Gastroesophageal sphincter (tissue), 4 donors: ENCODE data around the gene FEM1B. TPM values are rescaled to one million over a fixed set of nuclear protein-coding genes. Genes with fewer than 3 reads are reported as not detected.

Experiments used
- ATAC-seq: fragments of 150-250 bp; one replicate; pipeline ENCODE4 v1.9.1; 2016; ENCODE audit warnings: mild to moderate bottlenecking, moderate library complexity
- H3K27ac ChIP-seq, 4 donors: fragments of 200-600 bp; sonication (generic) in 3 of 4; 1 replicate in 3 of 4; 2 replicates in 1 of 4; pipeline ENCODE4 v1.5.1; 2016 to 2019
- H3K27me3 ChIP-seq: fragments of 200-600 bp; sonication (generic); one replicate; pipeline ENCODE4 v1.5.1; 2019
- H3K36me3 ChIP-seq, 2 donors: fragments of 200-600 bp; sonication (generic); one replicate each; pipeline ENCODE4 v1.5.1; 2019; ENCODE audit warnings: control low read depth in 1 of 2
- H3K4me1 ChIP-seq, 3 donors: fragments of 200-600 bp; sonication (generic); 1 replicate in 2 of 3; 2 replicates in 1 of 3; pipeline ENCODE4 v1.5.1; 2016 to 2019; ENCODE audit warnings: control low read depth in 2 of 3
- H3K4me3 ChIP-seq, 2 donors: fragments of 200-600 bp; sonication (generic); one replicate each; pipeline ENCODE4 v1.5.1; 2019; ENCODE audit warnings: mild to moderate bottlenecking in 1 of 2, moderate library complexity in 1 of 2
- H3K9me3 ChIP-seq, 3 donors: fragments of 200-600 bp; sonication (generic); one replicate each; pipeline ENCODE4 v1.5.1; 2017 to 2019; ENCODE audit warnings: control low read depth in 2 of 3
- CTCF ChIP-seq, 4 experiments: fragments of 200-600 bp in 2 of 4; fragments of 450-650 bp in 2 of 4; sonication (generic) in 1 of 4; IDR thresholded peaks; one replicate each; pipeline ENCODE4 v1.5.1; 2017 to 2019; ENCODE audit warnings: antibody characterized with exemption in 4 of 4, mild to moderate bottlenecking in 2 of 4, moderate library complexity in 2 of 4
- EP300 ChIP-seq: sonication (generic); formaldehyde crosslinking; IDR thresholded peaks from one replicate; pipeline ENCODE4 v1.6.1; 2017; ENCODE audit warnings: antibody characterized with exemption, mild to moderate bottlenecking
- POLR2A ChIP-seq, 2 donors: fragments of 450-650 bp; IDR thresholded peaks; one replicate each; pipeline ENCODE4 v1.6.1; 2017; ENCODE audit warnings: antibody characterized with exemption in 2 of 2, mild to moderate bottlenecking in 2 of 2, moderate library complexity in 1 of 2
- POLR2AphosphoS5 ChIP-seq: sonication (generic); formaldehyde crosslinking; IDR thresholded peaks from one replicate; pipeline ENCODE4 v1.6.1; 2017; ENCODE audit warnings: antibody characterized with exemption
- WGBS, 2 donors: methylation state at CpG; one replicate each; pipeline ENCODE4 v1.1.5; 2018; ENCODE audit warnings: low coverage in 1 of 2; 5-methylcytosine and 5-hydroxymethylcytosine counted together
- total RNA-seq, 4 donors: library from RNA; depleted of rRNA; stranded (reverse); fragments of >200 nt; gene quantifications; one replicate each; pipeline ENCODE4 v1.1.0, GENCODE V29; 2016

Gene FEM1B
- total RNA-seq, 4 donors from 2014 or later, result 64.8 to 71.7 (median 67.5) TPM

- no peaks in the 10 kb centered on the region for H3K27me3 ChIP-seq
- H3K4me3 ChIP-seq, result no peak overlapping the region
- H3K36me3 ChIP-seq, result no peaks in the 10 kb centered on the region
- H3K27ac ChIP-seq, result no peak overlapping the region
- no peaks in the 10 kb centered on the region for H3K4me1 ChIP-seq
- no peaks in the 10 kb centered on the region for H3K9me3 ChIP-seq
- no peak for TF ChIP-seq EP300
- no peak for TF ChIP-seq POLR2A (IDR thresholded peaks at IDR 0.05)
- TF ChIP-seq CTCF (IDR thresholded peaks at IDR 0.05), result no peak
- TF ChIP-seq POLR2AphosphoS5, result no peak
- 46 to 60% methylated on average over 1 to 2 of the region's 2 CpGs for WGBS, 2 donors
- no peak for ATAC-seq
Measured at GRCh38 chr15:68264282-68264681, 13.3 kb upstream of the FEM1B start.

DNA sequence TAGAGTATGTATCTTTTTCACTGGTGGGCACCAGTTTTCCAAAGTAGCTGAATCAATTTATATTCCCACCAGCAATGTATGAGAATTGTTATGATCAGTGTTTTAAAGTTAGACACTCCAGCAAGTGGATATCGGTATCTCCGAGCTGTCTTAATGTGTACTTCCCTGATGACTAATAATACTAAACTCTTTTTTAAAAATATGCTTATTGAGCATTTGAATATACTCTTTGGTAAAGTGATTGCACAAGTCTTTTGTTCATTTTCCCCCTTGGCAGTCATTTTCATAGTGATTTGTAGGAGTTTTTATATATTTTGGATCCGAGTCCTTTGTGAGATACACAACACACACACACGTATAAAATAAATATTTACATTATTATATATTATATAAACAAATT, 12.5 kb upstream of the FEM1B start:
- WGBS, 2 donors, result 73 to 75% methylated on average over 4 of the region's 4 CpGs
- Histone ChIP-seq H3K9me3 (no peaks in the 10 kb centered on the region), H3K36me3 (no peaks in the 10 kb centered on the region), H3K27me3 (no peaks in the 10 kb centered on the region), H3K4me1 (no peaks in the 10 kb centered on the region), H3K27ac (no peak overlapping the region), H3K4me3 (no peak overlapping the region)
- no peak for ATAC-seq
- TF ChIP-seq CTCF (IDR thresholded peaks at IDR 0.05) (no peak), EP300 (no peak)

DNA sequence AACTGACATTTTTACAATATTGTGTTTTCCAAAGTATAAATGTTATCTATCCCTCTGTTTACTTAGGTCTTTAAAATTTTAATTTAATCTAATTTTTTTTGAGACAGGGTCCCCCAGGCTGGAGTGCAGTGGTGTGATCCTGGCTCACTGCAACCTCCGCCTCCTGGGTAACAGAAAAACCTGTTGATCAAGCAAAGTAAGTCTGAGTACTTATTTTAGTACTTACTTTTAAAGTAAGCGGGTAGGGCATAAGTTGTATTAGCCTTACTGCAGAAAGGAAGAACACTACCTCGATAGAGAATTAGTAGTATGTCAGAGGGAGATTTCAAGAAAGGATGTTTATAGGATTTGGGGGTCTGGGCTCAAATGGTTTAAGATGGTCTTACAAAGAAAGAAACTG, 11.9 kb upstream of the FEM1B start:
- WGBS, 2 donors, result 72 to 85% methylated on average over 3 of the region's 3 CpGs
- Histone ChIP-seq H3K27me3 (no peaks in the 10 kb centered on the region), H3K4me3 (no peak overlapping the region), H3K4me1 (peaks cover 0 to 2% (median 0%) of the 10 kb centered on the region in 3 donors), H3K36me3 (no peaks in the 10 kb centered on the region), H3K9me3 (no peaks in the 10 kb centered on the region), H3K27ac (no peak overlapping the region)
- ATAC-seq, result no peak
- TF ChIP-seq EP300 (no peak), POLR2AphosphoS5 (no peak), CTCF (IDR thresholded peaks at IDR 0.05) (no peak), POLR2A (IDR thresholded peaks at IDR 0.05) (no peak)

DNA sequence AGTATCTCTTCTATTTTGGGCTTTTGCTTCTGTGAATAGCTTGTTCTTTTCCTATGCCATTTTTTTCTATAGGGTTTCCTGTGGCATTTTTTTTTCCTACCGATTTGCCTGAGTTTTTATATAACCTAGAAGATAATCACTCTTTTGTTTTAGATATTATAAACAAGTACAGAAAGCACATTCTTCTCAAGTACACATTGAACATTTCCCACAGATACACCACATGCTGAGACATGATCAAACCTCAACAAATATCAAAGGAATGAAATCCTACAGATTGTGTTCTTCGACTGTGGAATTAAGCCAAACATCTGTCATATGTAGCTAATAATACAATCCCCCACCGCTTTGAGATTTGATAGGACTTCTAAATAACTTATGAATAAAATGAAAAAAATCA, 9.1 kb upstream of the FEM1B start:
- H3K27ac ChIP-seq, result no peak overlapping the region
- H3K27me3 ChIP-seq, result no peaks in the 10 kb centered on the region
- no peaks in the 10 kb centered on the region for H3K9me3 ChIP-seq
- 27 to 28% methylated on average over 3 of the region's 3 CpGs for WGBS, 2 donors
- no peak overlapping the region for H3K4me3 ChIP-seq
- no peaks in the 10 kb centered on the region for H3K36me3 ChIP-seq
- TF ChIP-seq POLR2AphosphoS5 (no peak), CTCF (IDR thresholded peaks at IDR 0.05) (no peak), POLR2A (IDR thresholded peaks at IDR 0.05) (no peak), EP300 (no peak)
- no peak for ATAC-seq
- H3K4me1 ChIP-seq, result peaks cover 6 to 27% (median 17%) of the 10 kb centered on the region in 3 donors

- Histone ChIP-seq H3K4me3 (peak overlapping the region in 1 of 2 donors; percentile 18), H3K27me3 (no peaks in the 10 kb centered on the region), H3K9me3 (no peaks in the 10 kb centered on the region), H3K4me1 (peaks cover 6 to 49% (median 24%) of the 10 kb centered on the region in 3 donors), H3K36me3 (no peaks in the 10 kb centered on the region), H3K27ac (peak overlapping the region; percentile 58 to 97 (median 92))
- 21 to 37% methylated on average over 8 to 9 of the region's 11 CpGs for WGBS, 2 donors
- ATAC-seq, result peak; percentile 61
- TF ChIP-seq EP300 (no peak), POLR2AphosphoS5 (peak; percentile 61), CTCF (IDR thresholded peaks at IDR 0.05) (no peak)
Measured at GRCh38 chr15:68271854-68272471, 5.6 kb upstream of the FEM1B start.
